BLaER1 treated with 17β-estradiol and CSF1 and Interleukin-3, amounts not matched to agents 10 nM and 100 nM (cell line): ENCODE results near the gene RNF208.

Experiments
- H3K27ac ChIP-seq, 11 experiments: shearing (Covaris generic); formaldehyde crosslinking; 2 replicates each; pipeline ENCODE4 v1.8.1; 2022
- H3K27me3 ChIP-seq, 11 experiments: shearing (Covaris generic); formaldehyde crosslinking; 2 replicates each; pipeline ENCODE4 v1.8.1; 2022
- H3K36me3 ChIP-seq, 11 experiments: shearing (Covaris generic); formaldehyde crosslinking; 2 replicates each; pipeline ENCODE4 v1.8.1; 2022
- H3K4me1 ChIP-seq, 10 experiments: shearing (Covaris generic); formaldehyde crosslinking; 2 replicates each; pipeline ENCODE4 v1.8.1; 2022
- H3K4me2 ChIP-seq, 11 experiments: shearing (Covaris generic); formaldehyde crosslinking; 2 replicates each; pipeline ENCODE4 v1.8.1; 2022
- H3K4me3 ChIP-seq, 10 experiments: shearing (Covaris generic); formaldehyde crosslinking; 2 replicates each; pipeline ENCODE4 v1.8.1; 2022
- H3K9ac ChIP-seq, 11 experiments: shearing (Covaris generic); formaldehyde crosslinking; 2 replicates each; pipeline ENCODE4 v1.8.1; 2022
- H3K9me3 ChIP-seq, 11 experiments: shearing (Covaris generic); formaldehyde crosslinking; replicated peaks in 1 of 11; 2 replicates each; pipeline ENCODE4 v1.8.1; 2022
- H4K20me1 ChIP-seq, 11 experiments: shearing (Covaris generic); formaldehyde crosslinking; 2 replicates each; pipeline ENCODE4 v1.8.1; 2022
- Cebpa-rat ChIP-seq, 11 experiments: shearing (Covaris generic); IDR thresholded peaks; 2 replicates each; pipeline ENCODE4 v1.8.1; 2022

The RNF208 gene

DNA sequence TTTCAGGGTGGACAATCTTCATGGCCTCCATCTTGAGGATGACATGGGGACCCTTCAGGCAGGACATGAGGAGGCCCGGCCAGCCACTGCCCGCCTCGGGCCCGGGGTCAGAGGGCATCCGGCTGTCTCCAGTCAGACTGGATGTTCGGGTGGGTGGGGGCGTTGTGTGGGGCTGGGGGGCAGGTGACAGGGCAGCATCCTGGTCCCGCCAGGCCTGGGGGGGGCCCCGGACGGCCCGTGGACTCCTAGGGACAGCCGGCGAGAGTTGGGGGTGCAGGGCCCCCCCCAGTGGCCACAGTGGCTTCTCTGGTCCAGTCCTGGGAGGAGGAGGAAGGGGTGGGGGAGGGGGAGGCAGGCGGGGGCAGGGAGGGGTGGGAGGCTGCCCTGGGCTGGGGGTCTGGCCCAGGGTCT lies 940 bp downstream of the RNF208 start:
- Histone ChIP-seq H3K4me2 (peak overlapping the region in 9 of 11 experiments; percentile 99 to 100 (median 100); a peak in 13 of 22 replicates), H4K20me1 (peaks cover 0 to 40% (median 7%) of the 10 kb centered on the region in 11 experiments; a peak in 9 of 22 replicates), H3K9ac (peak overlapping the region in 3 of 11 experiments; percentile 83 to 91 (median 85); a peak in 5 of 22 replicates), H3K4me3 (peak overlapping the region in 4 of 10 experiments; percentile 69 to 79 (median 74); a peak in 6 of 20 replicates), H3K27ac (no peak overlapping the region), H3K4me1 (peaks cover 49 to 83% (median 61%) of the 10 kb centered on the region in 10 experiments), H3K9me3 (no peaks in the 10 kb centered on the region), H3K36me3 (peaks cover 3 to 30% (median 17%) of the 10 kb centered on the region in 11 experiments; a peak in 12 of 22 replicates), H3K27me3 (no peaks in the 10 kb centered on the region)
- TF ChIP-seq Cebpa-rat (IDR thresholded peaks at IDR 0.05) = no peak

DNA sequence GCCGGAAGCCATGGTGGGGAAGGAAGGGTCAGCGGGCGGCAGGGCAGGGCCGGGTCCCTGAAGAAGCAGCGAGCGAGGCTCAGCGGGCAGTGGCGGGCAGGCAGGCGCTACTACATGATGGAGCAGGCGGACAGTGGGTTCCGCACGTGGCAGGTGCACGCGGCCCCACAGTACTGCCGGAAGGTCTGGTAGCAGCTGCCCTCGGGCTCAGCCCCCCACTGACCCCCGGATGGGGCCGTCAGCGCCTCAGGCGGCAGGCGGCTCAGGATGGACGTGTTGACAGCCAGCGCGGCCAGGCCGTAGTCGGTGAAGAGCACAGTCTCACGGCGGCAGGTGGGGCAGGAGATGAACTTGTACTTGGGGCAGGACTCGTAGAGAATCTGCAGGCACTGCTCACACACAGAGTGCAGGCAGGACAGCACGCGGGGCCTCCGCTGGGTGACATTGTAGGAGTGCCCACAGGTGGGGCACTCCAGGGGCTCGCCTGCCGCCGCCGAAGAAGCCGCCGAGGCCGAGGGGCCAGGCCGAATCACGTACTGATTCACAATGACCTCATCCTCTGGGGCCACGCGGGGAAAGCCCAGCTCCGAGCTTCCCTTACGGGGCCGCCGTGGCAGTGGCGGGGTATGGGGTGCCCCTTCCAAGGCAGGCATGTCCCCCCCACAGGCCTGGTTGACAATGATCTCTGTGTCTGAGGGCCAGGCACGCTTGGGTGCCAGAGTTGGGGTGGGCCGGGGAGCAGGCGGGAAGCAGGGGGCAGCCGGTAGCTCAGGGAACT lies 1.5 kb downstream of the RNF208 start:
- peak overlapping the region in 3 of 11 experiments; percentile 6 to 85 (median 12); a peak in 4 of 22 replicates for H3K4me2 ChIP-seq
- peak overlapping the region in 2 of 11 experiments; percentile 9 to 22; a peak in 1 of 22 replicates for H3K9ac ChIP-seq
- H3K27ac ChIP-seq = no peak overlapping the region
- peaks cover 9 to 36% (median 23%) of the 10 kb centered on the region in 11 experiments; a peak in 18 of 22 replicates for H3K36me3 ChIP-seq
- no peaks in the 10 kb centered on the region for H3K27me3 ChIP-seq
- H3K4me3 ChIP-seq = no peak overlapping the region
- H4K20me1 ChIP-seq = peaks cover 0 to 42% (median 11%) of the 10 kb centered on the region in 11 experiments; a peak in 10 of 22 replicates
- peaks cover 47 to 80% (median 59%) of the 10 kb centered on the region in 10 experiments for H3K4me1 ChIP-seq
- H3K9me3 ChIP-seq = no peaks in the 10 kb centered on the region
- no peak for TF ChIP-seq Cebpa-rat (IDR thresholded peaks at IDR 0.05)

DNA sequence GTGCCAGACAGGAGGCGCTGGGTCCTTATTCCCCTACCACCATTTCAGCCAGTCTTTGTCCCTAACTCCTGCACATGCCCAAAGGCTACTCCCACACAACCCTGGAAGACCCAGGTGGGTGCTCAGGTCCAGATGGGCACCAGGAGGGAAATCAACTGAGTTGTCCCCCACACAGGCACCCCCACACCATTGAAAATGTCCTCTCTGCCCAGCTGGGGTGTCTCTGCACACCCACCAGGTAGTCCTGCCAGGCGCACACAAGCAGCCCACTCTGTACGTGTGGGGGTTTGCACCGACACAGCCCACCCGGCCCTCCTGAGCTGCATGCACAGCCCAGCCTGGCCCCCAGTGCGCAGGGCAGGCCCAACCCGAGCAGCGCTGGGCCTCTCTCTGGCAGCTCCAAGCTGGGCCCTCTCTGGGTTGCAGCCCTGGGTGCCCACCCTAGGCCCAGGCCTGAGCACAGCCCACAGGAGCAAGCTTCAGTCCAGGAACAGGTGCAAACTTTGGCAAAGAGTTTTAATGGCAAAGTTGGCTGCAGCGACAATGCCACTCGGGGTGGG lies 2.2 kb downstream of the RNF208 start:
- H3K27me3 ChIP-seq = no peaks in the 10 kb centered on the region
- peak overlapping the region in 3 of 11 experiments; percentile 85 to 96 (median 86); a peak in 4 of 22 replicates for H3K4me2 ChIP-seq
- peaks cover 0 to 48% (median 12%) of the 10 kb centered on the region in 11 experiments; a peak in 10 of 22 replicates for H4K20me1 ChIP-seq
- peaks cover 12 to 43% (median 29%) of the 10 kb centered on the region in 11 experiments; a peak in 20 of 22 replicates for H3K36me3 ChIP-seq
- TF ChIP-seq Cebpa-rat (IDR thresholded peaks at IDR 0.05) = no peak
- H3K9ac ChIP-seq = no peak overlapping the region; a peak in 1 of 22 replicates
- no peaks in the 10 kb centered on the region for H3K9me3 ChIP-seq
- H3K4me1 ChIP-seq = peaks cover 40 to 74% (median 53%) of the 10 kb centered on the region in 10 experiments
- H3K4me3 ChIP-seq = no peak overlapping the region
- H3K27ac ChIP-seq = no peak overlapping the region

- Histone ChIP-seq H3K27ac (peak overlapping the region in 4 of 11 experiments; percentile 49 to 68 (median 56); a peak in 7 of 22 replicates), H4K20me1 (peaks cover 0 to 58% (median 12%) of the 10 kb centered on the region in 11 experiments; a peak in 10 of 22 replicates), H3K9ac (peak overlapping the region in 7 of 11 experiments; percentile 17 to 74 (median 42); a peak in 10 of 22 replicates), H3K9me3 (no peaks in the 10 kb centered on the region), H3K4me3 (peak overlapping the region in 1 of 10 experiments; percentile 43; a peak in 1 of 20 replicates), H3K4me2 (peak overlapping the region in 5 of 11 experiments; percentile 46 to 96 (median 85); a peak in 10 of 22 replicates), H3K4me1 (peaks cover 30 to 63% (median 42%) of the 10 kb centered on the region in 10 experiments), H3K36me3 (peaks cover 20 to 53% (median 38%) of the 10 kb centered on the region in 11 experiments; a peak in 20 of 22 replicates), H3K27me3 (no peaks in the 10 kb centered on the region)
- TF ChIP-seq Cebpa-rat (IDR thresholded peaks at IDR 0.05) = no peak
These were observed 3.2 kb downstream of the RNF208 start for GRCh38 chr9:137218754-137219271.

- H3K4me3 ChIP-seq = peak overlapping the region in 1 of 10 experiments; percentile 43; a peak in 2 of 20 replicates
- H3K4me1 ChIP-seq = peaks cover 29 to 62% (median 42%) of the 10 kb centered on the region in 10 experiments
- H4K20me1 ChIP-seq = peaks cover 0 to 64% (median 12%) of the 10 kb centered on the region in 11 experiments; a peak in 10 of 22 replicates
- H3K9me3 ChIP-seq = no peaks in the 10 kb centered on the region
- peak overlapping the region in 4 of 11 experiments; percentile 49 to 68 (median 56); a peak in 10 of 22 replicates for H3K27ac ChIP-seq
- peak overlapping the region in 7 of 11 experiments; percentile 63 to 96 (median 80); a peak in 16 of 22 replicates for H3K4me2 ChIP-seq
- peaks cover 20 to 58% (median 41%) of the 10 kb centered on the region in 11 experiments; a peak in 20 of 22 replicates for H3K36me3 ChIP-seq
- no peak for TF ChIP-seq Cebpa-rat (IDR thresholded peaks at IDR 0.05)
- peak overlapping the region in 7 of 11 experiments; percentile 24 to 74 (median 57); a peak in 10 of 22 replicates for H3K9ac ChIP-seq
- no peaks in the 10 kb centered on the region for H3K27me3 ChIP-seq
These were observed 3.8 kb downstream of the RNF208 start for GRCh38 chr9:137218212-137218753.

DNA sequence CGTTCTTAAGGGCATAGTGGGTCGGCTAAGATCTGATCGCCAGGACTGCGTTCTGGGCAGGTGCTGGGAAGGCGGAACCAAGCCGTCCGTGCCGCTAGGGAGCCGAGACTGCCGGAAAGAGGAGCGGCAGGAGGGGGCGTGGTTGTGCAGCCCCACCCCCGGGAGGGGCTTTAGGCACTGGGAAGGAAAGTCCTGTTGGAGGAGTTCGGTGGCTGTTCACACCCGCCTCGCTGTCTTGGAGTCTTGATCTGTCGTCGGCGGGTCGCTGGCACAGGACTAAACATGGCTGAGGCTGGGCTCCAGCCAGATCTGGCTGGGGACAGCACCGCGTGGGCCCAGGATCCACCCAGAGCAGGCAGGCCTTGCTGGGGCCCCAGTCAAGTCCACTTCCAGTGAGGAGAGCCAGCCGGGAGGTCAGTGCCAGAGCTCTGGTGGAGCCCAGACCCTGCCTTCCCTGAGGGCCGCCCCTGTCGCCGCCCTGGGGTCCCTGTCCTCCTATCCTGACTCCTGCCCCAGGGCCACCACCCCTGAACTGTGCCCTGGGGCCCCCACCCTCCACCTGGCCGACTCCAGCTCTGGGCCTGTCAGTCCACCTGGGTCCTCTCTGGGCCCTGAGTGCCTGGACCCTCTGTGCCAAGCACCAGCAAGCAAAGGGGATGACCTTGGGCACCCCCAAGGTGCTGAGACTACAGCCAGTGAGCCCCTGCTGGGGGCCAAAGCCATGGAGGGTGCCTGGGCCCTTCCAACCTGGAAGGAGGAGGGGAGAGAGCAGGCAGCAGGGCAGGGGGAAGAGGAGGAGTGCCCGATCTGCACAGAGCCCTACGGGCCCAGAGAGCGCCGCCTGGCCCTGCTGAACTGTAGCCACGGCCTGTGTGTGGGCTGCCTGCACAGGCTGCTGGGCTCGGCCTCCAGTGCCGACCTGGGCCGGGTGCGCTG lies 4.5 kb downstream of the RNF208 start:
- H3K4me1 ChIP-seq = peaks cover 23 to 56% (median 36%) of the 10 kb centered on the region in 10 experiments
- H4K20me1 ChIP-seq = peaks cover 0 to 71% (median 12%) of the 10 kb centered on the region in 11 experiments; a peak in 11 of 22 replicates
- peaks cover 20 to 66% (median 45%) of the 10 kb centered on the region in 11 experiments; a peak in 20 of 22 replicates for H3K36me3 ChIP-seq
- peak overlapping the region in 5 of 10 experiments; percentile 32 to 52 (median 37); a peak in 9 of 20 replicates for H3K4me3 ChIP-seq
- peak overlapping the region; percentile 42 to 96 (median 68) for H3K4me2 ChIP-seq
- no peak for TF ChIP-seq Cebpa-rat (IDR thresholded peaks at IDR 0.05)
- peak overlapping the region; percentile 32 to 74 (median 57); a peak in 21 of 22 replicates for H3K9ac ChIP-seq
- H3K27ac ChIP-seq = peak overlapping the region in 10 of 11 experiments; percentile 1 to 68 (median 36); a peak in 17 of 22 replicates
- H3K27me3 ChIP-seq = no peaks in the 10 kb centered on the region
- H3K9me3 ChIP-seq = no peaks in the 10 kb centered on the region
